Skeletal muscle satellite cell (primary cell): ENCODE measurements around the gene ROGDI.

ENCODE experiments used
- H3K27me3 ChIP-seq: 2 replicates; pipeline ENCODE4 v1.7.0; 2013; ENCODE audit warnings: low read length; ENCODE audit not compliant: control insufficient read depth, insufficient read depth
- H3K36me3 ChIP-seq: 2 replicates; pipeline ENCODE4 v1.7.0; 2013; ENCODE audit warnings: mild to moderate bottlenecking, control low read depth, low read length; ENCODE audit not compliant: insufficient read depth
- H3K4me1 ChIP-seq: 2 replicates; pipeline ENCODE4 v1.7.0; 2013; ENCODE audit warnings: low read length; ENCODE audit not compliant: control insufficient read depth, insufficient read depth
- H3K4me2 ChIP-seq: 2 replicates; pipeline ENCODE4 v1.7.0; 2013; ENCODE audit warnings: mild to moderate bottlenecking, low read length
- H3K4me3 ChIP-seq: 2 replicates; pipeline ENCODE4 v1.7.0; 2013; ENCODE audit warnings: low read length
- H3K9ac ChIP-seq: 2 replicates; pipeline ENCODE4 v1.7.0; 2013; ENCODE audit warnings: mild to moderate bottlenecking, low read depth, low read length, moderate library complexity
- H3K9me3 ChIP-seq: replicated peaks from 2 replicates; pipeline ENCODE4 v1.7.0; 2013; ENCODE audit warnings: mild to moderate bottlenecking, control low read depth, low read length

ROGDI gene

GRCh38 chr16:4775005-4775404, 27.4 kb downstream of the ROGDI start:
- Histone ChIP-seq H3K4me1 (no peaks in the 10 kb centered on the region), H3K9me3 (no peaks in the 10 kb centered on the region), H3K36me3 (no peaks in the 10 kb centered on the region), H3K4me3 (no peak overlapping the region), H3K27me3 (peaks cover 2% of the 10 kb centered on the region), H3K9ac (no peak overlapping the region), H3K4me2 (no peak overlapping the region)

- peaks cover 2% of the 10 kb centered on the region for H3K27me3 ChIP-seq
- no peak overlapping the region for H3K4me2 ChIP-seq
- no peak overlapping the region for H3K4me3 ChIP-seq
- no peaks in the 10 kb centered on the region for H3K9me3 ChIP-seq
- H3K36me3 ChIP-seq, result no peaks in the 10 kb centered on the region
- no peak overlapping the region for H3K9ac ChIP-seq
- H3K4me1 ChIP-seq, result peaks cover 8% of the 10 kb centered on the region
These were observed 30.1 kb downstream of the ROGDI start for GRCh38 chr16:4772351-4772750.

GRCh38 chr16:4771646-4772045, 30.8 kb downstream of the ROGDI start:
- no peak overlapping the region for H3K4me2 ChIP-seq
- peaks cover 2% of the 10 kb centered on the region for H3K27me3 ChIP-seq
- no peaks in the 10 kb centered on the region for H3K36me3 ChIP-seq
- H3K9me3 ChIP-seq, result no peaks in the 10 kb centered on the region
- peaks cover 8% of the 10 kb centered on the region for H3K4me1 ChIP-seq
- H3K4me3 ChIP-seq, result no peak overlapping the region
- no peak overlapping the region for H3K9ac ChIP-seq

- Histone ChIP-seq H3K27me3 (no peaks in the 10 kb centered on the region), H3K9ac (peak overlapping the region; percentile 59), H3K4me2 (peak overlapping the region; percentile 97), H3K4me1 (peaks cover 18% of the 10 kb centered on the region), H3K4me3 (peak overlapping the region; percentile 76), H3K36me3 (peaks cover 9% of the 10 kb centered on the region), H3K9me3 (no peaks in the 10 kb centered on the region)
These were observed 33.2 kb downstream of the ROGDI start for GRCh38 chr16:4769306-4769638.

GRCh38 chr16:4768549-4769305, 33.7 kb downstream of the ROGDI start:
- Histone ChIP-seq H3K9ac (peak overlapping the region; percentile 79), H3K27me3 (no peaks in the 10 kb centered on the region), H3K9me3 (no peaks in the 10 kb centered on the region), H3K4me2 (peak overlapping the region; percentile 97), H3K36me3 (peaks cover 14% of the 10 kb centered on the region), H3K4me1 (peaks cover 18% of the 10 kb centered on the region), H3K4me3 (peak overlapping the region; percentile 76)

- no peaks in the 10 kb centered on the region for H3K27me3 ChIP-seq
- H3K4me3 ChIP-seq, result peak overlapping the region; percentile 76
- H3K9ac ChIP-seq, result peak overlapping the region; percentile 79
- H3K36me3 ChIP-seq, result peaks cover 19% of the 10 kb centered on the region
- H3K9me3 ChIP-seq, result no peaks in the 10 kb centered on the region
- peak overlapping the region; percentile 97 for H3K4me2 ChIP-seq
- H3K4me1 ChIP-seq, result peaks cover 18% of the 10 kb centered on the region
These were observed 34.4 kb downstream of the ROGDI start for GRCh38 chr16:4767872-4768548.

GRCh38 chr16:4766875-4767628, 35.4 kb downstream of the ROGDI start, which contains the start of gene ZNF500:
Gene ZNF500 (minus strand): TSS chr16:4767162. CDS start chr16:4765978, 1,184 bp downstream.
- Histone ChIP-seq H3K27me3 (no peaks in the 10 kb centered on the region), H3K9ac (peak within 1 kb of the TSS; percentile 98), H3K4me2 (peak within 1 kb of the TSS; percentile 97), H3K4me1 (peaks cover 18% of the 10 kb centered on the region), H3K36me3 (peaks cover 26% of the 10 kb centered on the region), H3K9me3 (no peaks in the 10 kb centered on the region), H3K4me3 (peak within 1 kb of the TSS; percentile 97)

- H3K9ac ChIP-seq, result peak overlapping the region; percentile 98
- no peaks in the 10 kb centered on the region for H3K9me3 ChIP-seq
- H3K36me3 ChIP-seq, result peaks cover 32% of the 10 kb centered on the region
- H3K4me2 ChIP-seq, result peak overlapping the region; percentile 88
- H3K4me3 ChIP-seq, result peak overlapping the region; percentile 97
- H3K27me3 ChIP-seq, result no peaks in the 10 kb centered on the region
- H3K4me1 ChIP-seq, result peaks cover 18% of the 10 kb centered on the region
These were observed 36.6 kb downstream of the ROGDI start for GRCh38 chr16:4765511-4766474.

GRCh38 chr16:4763791-4764190, 38.6 kb downstream of the ROGDI start:
- H3K9ac ChIP-seq, result no peak overlapping the region
- H3K36me3 ChIP-seq, result peaks cover 48% of the 10 kb centered on the region
- no peaks in the 10 kb centered on the region for H3K9me3 ChIP-seq
- peaks cover 15% of the 10 kb centered on the region for H3K4me1 ChIP-seq
- no peak overlapping the region for H3K4me2 ChIP-seq
- no peaks in the 10 kb centered on the region for H3K27me3 ChIP-seq
- H3K4me3 ChIP-seq, result no peak overlapping the region

GRCh38 chr16:4762205-4762604, 40.2 kb downstream of the ROGDI start:
- no peaks in the 10 kb centered on the region for H3K27me3 ChIP-seq
- no peak overlapping the region for H3K4me2 ChIP-seq
- peaks cover 55% of the 10 kb centered on the region for H3K36me3 ChIP-seq
- no peak overlapping the region for H3K9ac ChIP-seq
- no peak overlapping the region for H3K4me3 ChIP-seq
- H3K4me1 ChIP-seq, result peaks cover 10% of the 10 kb centered on the region
- no peaks in the 10 kb centered on the region for H3K9me3 ChIP-seq
